B cell (primary cell): Measurements from ENCODE around the gene TELO2.

ENCODE experiments used
- CTCF ChIP-seq: fragments of 200-600 bp; IDR thresholded peaks from one replicate; pipeline ENCODE4 v1.8.0; 2022; ENCODE audit warnings: antibody characterized with exemption, mild to moderate bottlenecking
- EZH2 ChIP-seq: IDR thresholded peaks from 2 replicates; pipeline ENCODE4 v1.6.1; 2012; ENCODE audit warnings: borderline replicate concordance, low read depth, mild to moderate bottlenecking, moderate library complexity, low read length; ENCODE audit not compliant: insufficient read depth, poor library complexity, severe bottlenecking

GRCh38 chr16:1505912-1506311, 12.8 kb downstream of the TELO2 start:
- TF ChIP-seq EZH2 = no peak
- no peak for TF ChIP-seq CTCF
